Measurements from ENCODE around the gene JPT2. TPM values are rescaled to one million over a fixed set of nuclear protein-coding genes. Genes with fewer than 3 reads are reported as not detected.
"Not testable (repeated sequence)": the region's sequence is repeated elsewhere in the genome, so short reads cannot be mapped to it uniquely, and the experiment has no call there.

The JPT2 gene
- total RNA-seq, 2 donors from 2014 or later, result 11.7 to 16.1 TPM

DNA sequence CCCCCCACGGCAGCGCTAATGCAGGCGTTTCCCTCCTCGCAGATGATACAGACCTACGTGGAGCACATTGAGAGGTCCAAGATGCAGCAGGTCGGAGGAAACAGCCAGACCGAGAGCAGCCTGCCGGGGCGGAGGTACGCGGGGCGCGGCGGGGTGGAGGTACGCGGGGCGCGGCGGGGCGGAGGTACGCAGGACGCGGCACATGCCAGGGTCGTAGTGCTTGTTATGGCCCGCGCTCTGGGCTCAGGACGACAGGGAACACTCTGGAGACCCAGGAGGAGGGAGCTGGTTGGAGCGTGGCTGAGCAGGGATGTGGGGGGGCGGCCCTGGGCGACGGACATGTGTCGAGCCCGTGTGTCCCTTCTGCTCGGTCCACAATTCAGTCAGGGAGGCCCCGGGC, 51.4 kb downstream of the JPT2 start:
- H3K4me1 ChIP-seq, result no peaks in the 10 kb centered on the region
- peaks cover 77% of the 10 kb centered on the region for H3K36me3 ChIP-seq
- no peaks in the 10 kb centered on the region for H3K27me3 ChIP-seq
- no peak overlapping the region for H3K4me3 ChIP-seq
- DNase-seq (ENCODE audit: low spot score), result no peak
- H3K27ac ChIP-seq, result no peak overlapping the region
- no peaks in the 10 kb centered on the region for H3K9me3 ChIP-seq
- TF ChIP-seq, protein P1, sequence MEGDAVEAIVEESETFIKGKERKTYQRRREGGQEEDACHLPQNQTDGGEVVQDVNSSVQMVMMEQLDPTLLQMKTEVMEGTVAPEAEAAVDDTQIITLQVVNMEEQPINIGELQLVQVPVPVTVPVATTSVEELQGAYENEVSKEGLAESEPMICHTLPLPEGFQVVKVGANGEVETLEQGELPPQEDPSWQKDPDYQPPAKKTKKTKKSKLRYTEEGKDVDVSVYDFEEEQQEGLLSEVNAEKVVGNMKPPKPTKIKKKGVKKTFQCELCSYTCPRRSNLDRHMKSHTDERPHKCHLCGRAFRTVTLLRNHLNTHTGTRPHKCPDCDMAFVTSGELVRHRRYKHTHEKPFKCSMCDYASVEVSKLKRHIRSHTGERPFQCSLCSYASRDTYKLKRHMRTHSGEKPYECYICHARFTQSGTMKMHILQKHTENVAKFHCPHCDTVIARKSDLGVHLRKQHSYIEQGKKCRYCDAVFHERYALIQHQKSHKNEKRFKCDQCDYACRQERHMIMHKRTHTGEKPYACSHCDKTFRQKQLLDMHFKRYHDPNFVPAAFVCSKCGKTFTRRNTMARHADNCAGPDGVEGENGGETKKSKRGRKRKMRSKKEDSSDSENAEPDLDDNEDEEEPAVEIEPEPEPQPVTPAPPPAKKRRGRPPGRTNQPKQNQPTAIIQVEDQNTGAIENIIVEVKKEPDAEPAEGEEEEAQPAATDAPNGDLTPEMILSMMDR (IDR thresholded peaks at IDR 0.05), result no peak

DNA sequence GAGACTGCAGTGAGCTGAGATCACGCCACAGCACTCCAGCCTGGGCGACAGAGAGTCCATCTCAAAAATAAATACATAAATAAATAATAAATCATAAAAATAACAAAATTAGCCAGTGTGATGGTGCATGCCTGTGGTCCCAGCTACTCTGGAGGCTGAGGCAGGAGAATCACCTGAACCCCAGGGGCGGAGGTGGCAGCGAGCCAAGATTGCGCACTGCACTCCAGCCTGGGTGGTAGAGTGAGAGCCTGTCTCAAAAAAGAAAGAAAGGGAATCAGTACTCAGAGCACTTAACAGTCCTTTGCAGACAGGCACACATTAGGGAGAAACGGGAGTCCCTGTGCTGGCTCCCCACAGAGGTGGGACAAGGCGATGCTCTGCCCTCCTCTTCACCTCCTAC, 53.0 kb downstream of the JPT2 start:
- Histone ChIP-seq H3K36me3 (peaks cover 70% of the 10 kb centered on the region), H3K9me3 (no peaks in the 10 kb centered on the region), H3K27ac (no peak overlapping the region), H3K4me1 (no peaks in the 10 kb centered on the region), H3K27me3 (no peaks in the 10 kb centered on the region), H3K4me3 (no peak overlapping the region)
- TF ChIP-seq, protein P1 (IDR thresholded peaks at IDR 0.05), result no peak
- DNase-seq (ENCODE audit: low spot score), result no peak

DNA sequence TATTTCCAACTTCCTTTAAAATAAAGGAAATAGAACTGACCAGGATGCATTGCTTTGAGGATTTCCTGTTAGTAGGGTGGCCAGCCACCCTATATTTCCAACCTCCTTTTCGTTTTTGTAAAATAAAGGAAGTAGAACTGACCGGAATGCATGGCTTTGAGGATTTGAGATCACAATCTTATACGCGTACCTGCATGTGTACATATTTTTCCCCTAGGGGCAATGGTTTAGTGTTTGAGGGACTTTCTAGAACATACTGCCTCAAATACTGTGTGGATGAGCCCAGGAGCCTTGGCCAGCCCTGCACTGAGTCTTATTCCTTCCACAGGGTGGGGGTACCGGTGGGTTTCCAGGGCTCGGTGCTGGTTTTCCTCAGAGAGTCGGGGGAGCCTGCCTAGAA, 53.5 kb downstream of the JPT2 start:
- H3K27me3 ChIP-seq, result no peaks in the 10 kb centered on the region
- H3K4me1 ChIP-seq, result no peaks in the 10 kb centered on the region
- no peak for DNase-seq (ENCODE audit: low spot score)
- no peak overlapping the region for H3K4me3 ChIP-seq
- peaks cover 65% of the 10 kb centered on the region for H3K36me3 ChIP-seq
- TF ChIP-seq, protein P1 (IDR thresholded peaks at IDR 0.05), result no peak
- H3K27ac ChIP-seq, result no peak overlapping the region
- no peaks in the 10 kb centered on the region for H3K9me3 ChIP-seq

DNA sequence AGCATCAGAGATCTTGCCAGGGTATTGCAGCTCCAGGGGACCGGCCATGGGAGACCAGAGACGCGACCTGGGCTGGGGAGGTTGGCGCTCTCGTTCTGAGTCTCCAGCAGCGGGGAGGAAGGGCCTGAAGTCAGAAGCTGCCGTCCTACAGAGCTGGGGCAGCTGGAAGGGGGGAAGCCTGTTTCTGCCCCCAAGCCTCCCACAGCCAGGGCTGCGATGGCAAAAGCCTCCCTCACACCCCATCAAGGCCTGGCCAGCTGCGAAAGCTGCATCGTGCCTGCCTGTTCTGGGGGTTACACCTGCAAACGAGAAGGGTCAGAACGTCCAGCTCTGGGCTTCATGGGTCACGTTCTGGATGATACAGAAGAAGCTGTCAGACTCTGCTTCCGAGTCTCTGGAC, 54.0 kb downstream of the JPT2 start:
- TF ChIP-seq, protein P1 (IDR thresholded peaks at IDR 0.05), result no peak
- DNase-seq (ENCODE audit: low spot score), result no peak
- no peaks in the 10 kb centered on the region for H3K4me1 ChIP-seq
- no peak overlapping the region for H3K27ac ChIP-seq
- no peak overlapping the region for H3K4me3 ChIP-seq
- peaks cover 60% of the 10 kb centered on the region for H3K36me3 ChIP-seq
- H3K27me3 ChIP-seq, result no peaks in the 10 kb centered on the region
- H3K9me3 ChIP-seq, result no peaks in the 10 kb centered on the region

DNA sequence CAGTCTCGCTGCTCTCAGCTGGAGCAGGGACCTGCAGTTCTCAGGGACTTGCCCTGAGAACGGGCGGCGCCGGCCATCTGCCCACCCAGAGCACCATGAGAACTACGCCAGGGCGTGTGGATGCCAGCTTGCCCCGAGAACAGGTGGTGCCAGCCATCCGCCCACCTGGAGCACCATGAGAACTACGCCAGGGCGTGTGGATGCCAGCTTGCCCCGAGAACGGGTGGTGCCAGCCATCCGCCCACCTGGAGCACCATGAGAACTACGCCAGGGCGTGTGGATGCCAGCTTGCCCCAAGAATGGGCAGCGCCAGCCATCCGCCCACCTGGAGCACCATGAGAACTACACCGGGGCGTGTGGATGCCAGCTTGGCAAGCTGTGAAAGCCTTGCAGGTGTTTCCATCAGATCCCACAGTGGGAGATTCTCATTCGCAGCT, 54.5 kb downstream of the JPT2 start:
- H3K36me3 ChIP-seq, result peaks cover 60% of the 10 kb centered on the region
- H3K9me3 ChIP-seq; H3K4me1 ChIP-seq; H3K27me3 ChIP-seq; H3K4me3 ChIP-seq; H3K27ac ChIP-seq; DNase-seq (ENCODE audit: low spot score): not testable (repeated sequence)

DNA sequence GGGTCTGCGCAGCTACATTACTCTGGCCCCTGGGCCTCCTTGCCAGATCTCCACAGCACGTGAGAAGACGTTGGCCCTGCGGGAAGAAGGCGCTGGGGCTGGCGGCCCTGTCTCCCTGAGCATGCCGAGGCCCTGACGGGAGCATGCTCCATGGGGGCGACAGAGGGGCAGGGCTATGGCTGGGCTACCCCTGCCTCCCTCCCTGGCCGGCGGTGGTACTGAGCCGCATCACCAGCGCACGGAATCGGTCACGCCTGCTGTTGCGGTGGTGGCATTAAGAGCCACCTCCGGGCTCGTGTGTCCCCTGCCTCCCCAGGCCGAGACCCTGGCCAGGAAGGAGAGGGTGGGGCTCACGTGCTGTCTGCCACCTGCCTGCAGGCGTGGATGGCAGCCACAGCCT, 56.0 kb downstream of the JPT2 start:
- DNase-seq (ENCODE audit: low spot score), result no peak
- Histone ChIP-seq H3K4me3 (no peak overlapping the region), H3K27ac (no peak overlapping the region), H3K36me3 (peaks cover 44% of the 10 kb centered on the region), H3K27me3 (no peaks in the 10 kb centered on the region), H3K4me1 (no peaks in the 10 kb centered on the region), H3K9me3 (no peaks in the 10 kb centered on the region)
- TF ChIP-seq, protein P1 (IDR thresholded peaks at IDR 0.05), result no peak
